Measurements from ENCODE around the gene PCMT1.
"Not testable (repeated sequence)": the region's sequence is repeated elsewhere in the genome, so short reads cannot be mapped to it uniquely, and the experiment has no call there.

PCMT1 gene

GRCh38 chr6:149729824-149730223 lies 19.7 kb upstream of the PCMT1 start:
- Histone ChIP-seq H3K27me3 (ENCODE audit: insufficient read depth, poor library complexity, severe bottlenecking) (no peaks in the 10 kb centered on the region), H3K9me3 (ENCODE audit: severe bottlenecking) (no peaks in the 10 kb centered on the region), H3K4me1 (ENCODE audit: insufficient read depth, poor library complexity, severe bottlenecking) (no peaks in the 10 kb centered on the region), H3K27ac (ENCODE audit: poor library complexity, severe bottlenecking) (no peak overlapping the region), H3K36me3 (ENCODE audit: low read depth) (peaks cover 83% of the 10 kb centered on the region), H3K4me3 (ENCODE audit: severe bottlenecking) (no peak overlapping the region)
- TF ChIP-seq CTCF (IDR thresholded peaks at IDR 0.05; ENCODE audit: poor library complexity, severe bottlenecking): no peak
- ATAC-seq (ENCODE audit: low read depth): no peak
- DNase-seq (ENCODE audit: low spot score): no peak

GRCh38 chr6:149733089-149733720 lies 16.3 kb upstream of the PCMT1 start:
- H3K36me3 ChIP-seq (ENCODE audit: low read depth): peaks cover 80% of the 10 kb centered on the region
- DNase-seq (ENCODE audit: low spot score) (no peak), ATAC-seq (ENCODE audit: low read depth) (no peak)
- no peak overlapping the region for H3K27ac ChIP-seq (ENCODE audit: poor library complexity, severe bottlenecking)
- H3K4me1 ChIP-seq (ENCODE audit: insufficient read depth, poor library complexity, severe bottlenecking): no peaks in the 10 kb centered on the region
- H3K4me3 ChIP-seq (ENCODE audit: severe bottlenecking): no peak overlapping the region
- no peaks in the 10 kb centered on the region for H3K27me3 ChIP-seq (ENCODE audit: insufficient read depth, poor library complexity, severe bottlenecking)
- H3K9me3 ChIP-seq (ENCODE audit: severe bottlenecking): no peaks in the 10 kb centered on the region
- no peak for TF ChIP-seq CTCF (IDR thresholded peaks at IDR 0.05; ENCODE audit: poor library complexity, severe bottlenecking)

GRCh38 chr6:149734915-149735314 lies 14.6 kb upstream of the PCMT1 start:
- TF ChIP-seq CTCF (IDR thresholded peaks at IDR 0.05; ENCODE audit: poor library complexity, severe bottlenecking): no peak
- no peak for DNase-seq (ENCODE audit: low spot score)
- Histone ChIP-seq H3K27me3 (ENCODE audit: insufficient read depth, poor library complexity, severe bottlenecking) (no peaks in the 10 kb centered on the region), H3K4me3 (ENCODE audit: severe bottlenecking) (no peak overlapping the region), H3K9me3 (ENCODE audit: severe bottlenecking) (no peaks in the 10 kb centered on the region), H3K36me3 (ENCODE audit: low read depth) (peaks cover 87% of the 10 kb centered on the region), H3K27ac (ENCODE audit: poor library complexity, severe bottlenecking) (no peak overlapping the region), H3K4me1 (ENCODE audit: insufficient read depth, poor library complexity, severe bottlenecking) (no peaks in the 10 kb centered on the region)
- ATAC-seq (ENCODE audit: low read depth): no peak

- Histone ChIP-seq H3K27ac (ENCODE audit: poor library complexity, severe bottlenecking) (peak overlapping the region; percentile 40), H3K4me3 (ENCODE audit: severe bottlenecking) (peak overlapping the region; percentile 55), H3K36me3 (ENCODE audit: low read depth) (peaks cover 45% of the 10 kb centered on the region)
- not testable (repeated sequence) for DNase-seq (ENCODE audit: low spot score); H3K9me3 ChIP-seq (ENCODE audit: severe bottlenecking); ATAC-seq (ENCODE audit: low read depth); H3K4me1 ChIP-seq (ENCODE audit: insufficient read depth, poor library complexity, severe bottlenecking); H3K27me3 ChIP-seq (ENCODE audit: insufficient read depth, poor library complexity, severe bottlenecking)
These were observed 4.3 kb upstream of the PCMT1 start for GRCh38 chr6:149745252-149745651.

GRCh38 chr6:149746147-149746946 lies 3.2 kb upstream of the PCMT1 start, which contains the start of gene NUP43:
TSS of gene NUP43 (minus strand) at chr6:149746529. CDS start at chr6:149746495, 34 bp downstream.
- Histone ChIP-seq H3K4me3 (ENCODE audit: severe bottlenecking) (peak within 1 kb of the TSS; percentile 55), H3K27me3 (ENCODE audit: insufficient read depth, poor library complexity, severe bottlenecking) (no peaks in the 10 kb centered on the region), H3K27ac (ENCODE audit: poor library complexity, severe bottlenecking) (peak within 1 kb of the TSS; percentile 40), H3K36me3 (ENCODE audit: low read depth) (peaks cover 34% of the 10 kb centered on the region), H3K9me3 (ENCODE audit: severe bottlenecking) (no peaks in the 10 kb centered on the region), H3K4me1 (ENCODE audit: insufficient read depth, poor library complexity, severe bottlenecking) (no peaks in the 10 kb centered on the region)
- DNase-seq (ENCODE audit: low spot score) (peak; percentile 91), ATAC-seq (ENCODE audit: low read depth) (peak; percentile 72)
- peak; percentile 49 for TF ChIP-seq CTCF (IDR thresholded peaks at IDR 0.05; ENCODE audit: poor library complexity, severe bottlenecking)

- peak overlapping the region; percentile 71 for H3K27ac ChIP-seq (ENCODE audit: poor library complexity, severe bottlenecking)
- H3K36me3 ChIP-seq (ENCODE audit: low read depth): peaks cover 22% of the 10 kb centered on the region
- not testable (repeated sequence) for H3K9me3 ChIP-seq (ENCODE audit: severe bottlenecking); DNase-seq (ENCODE audit: low spot score); H3K27me3 ChIP-seq (ENCODE audit: insufficient read depth, poor library complexity, severe bottlenecking); ATAC-seq (ENCODE audit: low read depth)
- peaks cover 12% of the 10 kb centered on the region for H3K4me1 ChIP-seq (ENCODE audit: insufficient read depth, poor library complexity, severe bottlenecking)
- peak overlapping the region; percentile 84 for H3K4me3 ChIP-seq (ENCODE audit: severe bottlenecking)
These were observed 403 bp upstream of the PCMT1 start for GRCh38 chr6:149749082-149749593.
